A549 (cell line): ENCODE results near the gene PRDM2.

Source experiments
- CTCF ChIP-seq: fragments of >200 bp; sonication (Bioruptor Twin); formaldehyde crosslinking; IDR thresholded peaks from 3 replicates; pipeline ENCODE4 v1.5.1; 2016
- EHMT2 ChIP-seq: fragments of 200-600 bp; sonication (generic); IDR thresholded peaks from 2 replicates; pipeline ENCODE4 v1.6.1; 2016; ENCODE audit warnings: antibody characterized with exemption, low read depth, mild to moderate bottlenecking, moderate library complexity
- PBX3 ChIP-seq: IDR thresholded peaks from 2 replicates; pipeline ENCODE4 v1.6.1; 2012
- PHF8 ChIP-seq: fragments of 200-600 bp; sonication (generic); IDR thresholded peaks from 2 replicates; pipeline ENCODE4 v1.6.1; 2016; ENCODE audit warnings: low read depth, mild to moderate bottlenecking, antibody characterized with exemption, moderate library complexity, borderline replicate concordance
- RAD21 ChIP-seq, 2 experiments: fragments of >200 bp in 1 of 2; sonication (Bioruptor Twin) in 1 of 2; formaldehyde crosslinking in 1 of 2; IDR thresholded peaks in 1 of 2; conservative IDR thresholded peaks in 1 of 2; 2 replicates in 1 of 2; 3 replicates in 1 of 2; pipeline ENCODE4 v1.6.1; 2012 to 2018; ENCODE audit warnings: inconsistent platforms in 1 of 2
- TP53 ChIP-seq: fragments of 250-450 bp; sonication (Bioruptor Pico); IDR thresholded peaks from 2 replicates; pipeline ENCODE4 v1.5.0; 2021; ENCODE audit warnings: mild to moderate bottlenecking, moderate library complexity

GRCh38 chr1:13763991-13764390 is 64.0 kb downstream of the PRDM2 start:
- TF ChIP-seq CTCF: no peak
- no peak for TF ChIP-seq PHF8
- TF ChIP-seq EHMT2: no peak
- TF ChIP-seq PBX3: no peak
- no peak for TF ChIP-seq RAD21 (conservative IDR thresholded peaks at IDR 0.05 in 1 of 2, IDR thresholded peaks at IDR 0.05 in 1 of 2)
- no peak for TF ChIP-seq TP53 (CRISPR knock-in tag)
